NCI-H345 treated with DMSO at 0.1 percent for 48 hours (cell line): ENCODE measurements around the gene BMP2K.
A peak's percentile ranks its signal among the peaks of the same experiment; 100 is the strongest.

ENCODE experiments used
- DNase-seq: peaks from one replicate; lab custom pipeline; 2025; ENCODE audit not compliant: unreplicated experiment; lab: John Stamatoyannopoulos, UW

The BMP2K gene

GRCh38 chr4:78923464-78924312 lies 147.5 kb downstream of the BMP2K start:
- no peak for DNase-seq

- DNase-seq: no peak
Measured at GRCh38 chr4:78926826-78927225, 150.7 kb downstream of the BMP2K start.

- no peak for DNase-seq
Measured at GRCh38 chr4:78928835-78929234, 152.7 kb downstream of the BMP2K start.

GRCh38 chr4:78930016-78930629 lies 154.0 kb downstream of the BMP2K start:
- no peak for DNase-seq

- DNase-seq: no peak
Measured at GRCh38 chr4:78936989-78937388, 160.8 kb downstream of the BMP2K start.

GRCh38 chr4:78937837-78938236 lies 161.7 kb downstream of the BMP2K start:
- no peak for DNase-seq

- DNase-seq: no peak
Measured at GRCh38 chr4:78938474-78938867, 162.3 kb downstream of the BMP2K start.

- peak; percentile 47 for DNase-seq
Measured at GRCh38 chr4:78938868-78939666, 162.9 kb downstream of the BMP2K start, which contains the start of gene PAQR3. Gene PAQR3 (minus strand): TSS chr4:78939438. CDS start chr4:78939224, 214 bp downstream.

- no peak for DNase-seq
Measured at GRCh38 chr4:78939667-78940008, 163.5 kb downstream of the BMP2K start.

- no peak for DNase-seq
Measured at GRCh38 chr4:78940752-78941151, 164.6 kb downstream of the BMP2K start.

- DNase-seq: no peak
Measured at GRCh38 chr4:78944381-78944780, 168.2 kb downstream of the BMP2K start.

GRCh38 chr4:78945651-78946179 lies 169.6 kb downstream of the BMP2K start:
- no peak for DNase-seq

GRCh38 chr4:78949735-78950134 lies 173.6 kb downstream of the BMP2K start:
- DNase-seq: no peak

- DNase-seq: peak; percentile 16
Measured at GRCh38 chr4:78951862-78952472, 175.8 kb downstream of the BMP2K start.

GRCh38 chr4:78953231-78953630 lies 177.1 kb downstream of the BMP2K start:
- DNase-seq: no peak

GRCh38 chr4:78953769-78954666 lies 177.9 kb downstream of the BMP2K start:
- DNase-seq: no peak

- no peak for DNase-seq
Measured at GRCh38 chr4:78956975-78957374, 180.8 kb downstream of the BMP2K start.

GRCh38 chr4:78960926-78961325 lies 184.8 kb downstream of the BMP2K start:
- no peak for DNase-seq
